GM12891 (cell line): ENCODE data around the gene BICD1.

ENCODE experiments used
- POLR2A ChIP-seq: IDR thresholded peaks from 2 replicates; pipeline ENCODE4 v1.6.1; 2011; ENCODE audit warnings: low read depth, low read length, control low read depth
- POLR2AphosphoS5 ChIP-seq: IDR thresholded peaks from 2 replicates; pipeline ENCODE4 v1.6.1; 2011; ENCODE audit warnings: low read depth, low read length, control low read depth

DNA sequence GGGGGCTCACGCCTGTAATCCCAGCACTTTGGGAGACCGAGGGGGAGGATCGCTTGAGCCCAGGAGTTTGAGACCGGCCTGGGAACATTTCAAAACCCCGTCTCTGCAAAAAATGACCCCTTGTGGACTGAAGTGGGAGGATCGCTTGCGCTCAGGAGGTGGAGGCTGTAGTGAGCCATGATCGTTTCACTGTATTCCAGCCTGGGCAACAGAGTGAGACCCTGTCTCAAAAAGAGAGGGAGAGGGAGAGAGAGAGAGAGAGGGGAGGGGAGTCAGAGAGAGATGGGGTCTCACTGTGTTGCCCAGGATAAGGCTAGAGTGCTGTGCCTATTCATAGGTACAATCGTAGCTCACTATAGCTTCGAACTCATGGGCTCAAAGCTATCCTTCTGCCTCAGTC is 295.5 kb downstream of the BICD1 start:
- TF ChIP-seq POLR2A (no peak), POLR2AphosphoS5 (no peak)
